Liver (tissue), 9 donors: ENCODE measurements around the gene MAP10. TPM values are rescaled to one million over a fixed set of nuclear protein-coding genes. Genes with fewer than 3 reads are reported as not detected.

Source experiments
- DNase-seq: peaks from one replicate; pipeline ENCODE4 v3.0.0-alpha.2; 2017; ENCODE audit warnings: low spot score
- H3K27ac ChIP-seq, 2 donors: one replicate each; pipeline ENCODE4 v1.7.0; 2013; ENCODE audit warnings: inconsistent platforms in 2 of 2, low read length in 2 of 2, control low read depth in 1 of 2, low read depth in 1 of 2, mild to moderate bottlenecking in 1 of 2
- H3K27me3 ChIP-seq, 4 donors: one replicate each; pipeline versions ENCODE4 v1.6.1 to v1.7.0; 2013; ENCODE audit warnings: low read length in 3 of 4, inconsistent platforms in 1 of 4, mild to moderate bottlenecking in 1 of 4, moderate library complexity in 1 of 4; ENCODE audit not compliant: control insufficient read depth in 4 of 4, insufficient read depth in 4 of 4
- H3K36me3 ChIP-seq, 4 donors: one replicate each; pipeline versions ENCODE4 v1.6.1 to v1.7.0; 2013; ENCODE audit warnings: low read length in 3 of 4, mild to moderate bottlenecking in 3 of 4, low read depth in 1 of 4, moderate library complexity in 1 of 4; ENCODE audit not compliant: control insufficient read depth in 4 of 4, insufficient read depth in 3 of 4
- H3K4me1 ChIP-seq, 4 donors: one replicate each; pipeline versions ENCODE4 v1.6.1 to v1.7.0; 2013; ENCODE audit warnings: low read length in 3 of 4, mild to moderate bottlenecking in 3 of 4, moderate library complexity in 1 of 4; ENCODE audit not compliant: control insufficient read depth in 4 of 4, insufficient read depth in 4 of 4
- H3K4me3 ChIP-seq, 3 donors: one replicate each; pipeline versions ENCODE4 v1.6.1 to v1.7.0; 2013; ENCODE audit warnings: low read length in 3 of 3, control low read depth in 1 of 3, low read depth in 1 of 3, mild to moderate bottlenecking in 1 of 3
- H3K9ac ChIP-seq, 2 donors: one replicate each; pipeline ENCODE4 v1.7.0; 2013; ENCODE audit warnings: low read length in 2 of 2, mild to moderate bottlenecking in 2 of 2, moderate library complexity in 2 of 2, control low read depth in 1 of 2, low read depth in 1 of 2
- H3K9me3 ChIP-seq, 4 donors: one replicate each; pipeline versions ENCODE4 v1.6.1 to v1.7.0; 2013; ENCODE audit warnings: low read length in 3 of 4; ENCODE audit not compliant: control insufficient read depth in 4 of 4
- ATF3 ChIP-seq: IDR thresholded peaks from 2 replicates; pipeline ENCODE4 v1.6.1; 2016; ENCODE audit warnings: antibody characterized with exemption
- EGR1 ChIP-seq, 2 donors: IDR thresholded peaks; 2 replicates each; pipeline ENCODE4 v1.6.1; 2016 to 2018; ENCODE audit warnings: antibody characterized with exemption in 2 of 2, low read depth in 2 of 2
- FOXA1 ChIP-seq: IDR thresholded peaks from 2 replicates; pipeline ENCODE4 v1.6.1; 2016; ENCODE audit warnings: antibody characterized with exemption
- FOXA2 ChIP-seq: IDR thresholded peaks from 2 replicates; pipeline ENCODE4 v1.6.1; 2016; ENCODE audit warnings: antibody characterized with exemption
- GABPA ChIP-seq, 2 donors: IDR thresholded peaks in 1 of 2; conservative IDR thresholded peaks in 1 of 2; 2 replicates each; pipeline ENCODE4 v1.6.1; 2016; ENCODE audit warnings: antibody characterized with exemption in 2 of 2, mild to moderate bottlenecking in 1 of 2, moderate library complexity in 1 of 2
- HNF4A ChIP-seq, 2 donors: conservative IDR thresholded peaks; 2 replicates each; pipeline ENCODE4 v1.6.1; 2016; ENCODE audit warnings: antibody characterized with exemption in 2 of 2, mild to moderate bottlenecking in 2 of 2
- JUND ChIP-seq, 2 donors: IDR thresholded peaks; 2 replicates each; pipeline ENCODE4 v1.6.1; 2016; ENCODE audit warnings: antibody characterized with exemption in 2 of 2
- MAX ChIP-seq: IDR thresholded peaks from 2 replicates; pipeline ENCODE4 v1.6.1; 2016; ENCODE audit warnings: antibody characterized with exemption
- NR2F2 ChIP-seq: IDR thresholded peaks from 2 replicates; pipeline ENCODE4 v1.6.1; 2016; ENCODE audit warnings: antibody characterized with exemption
- RAD21 ChIP-seq, 2 donors: IDR thresholded peaks; 2 replicates each; pipeline ENCODE4 v1.6.1; 2016; ENCODE audit warnings: antibody characterized with exemption in 2 of 2, mild to moderate bottlenecking in 2 of 2
- RXRA ChIP-seq, 2 donors: IDR thresholded peaks; 2 replicates each; pipeline ENCODE4 v1.6.1; 2017 to 2018; ENCODE audit warnings: antibody characterized with exemption in 2 of 2, mild to moderate bottlenecking in 1 of 2
- SP1 ChIP-seq: IDR thresholded peaks from 2 replicates; pipeline ENCODE4 v1.6.1; 2018; ENCODE audit warnings: antibody characterized with exemption, mild to moderate bottlenecking
- TAF1 ChIP-seq: conservative IDR thresholded peaks from 2 replicates; pipeline ENCODE4 v1.6.1; 2016; ENCODE audit warnings: antibody characterized with exemption, mild to moderate bottlenecking
- YY1 ChIP-seq: IDR thresholded peaks from 2 replicates; pipeline ENCODE4 v1.6.1; 2016; ENCODE audit warnings: antibody characterized with exemption, mild to moderate bottlenecking
- WGBS: extraction: QIAGEN DNeasy Blood & Tissue Kit; methylation state at CpG from one replicate; pipeline ENCODE4 v1.1.7; 2013; 5-methylcytosine and 5-hydroxymethylcytosine counted together
- polyA plus RNA-seq, 2 donors: library from polyadenylated mRNA; stranded (reverse) in 1 of 2; unstranded in 1 of 2; fragments of 200-250 nt in 1 of 2; fragments of >200 nt in 1 of 2; fragmentation: Nextera tagmentation in 1 of 2; extraction: Ambion mirVana in 1 of 2; gene quantifications; one replicate each; pipeline versions ENCODE4 v1.2.1 to v1.2.3, GENCODE V29; 2013 to 2015
- total RNA-seq, 2 donors: library from RNA; depleted of rRNA; stranded (reverse); fragments of >200 nt; gene quantifications; one replicate each; pipeline ENCODE4 v1.2.3, GENCODE V29; 2014
- TF ChIP-seq, protein P1 (sequence below): IDR thresholded peaks from 2 replicates; pipeline ENCODE4 v1.6.1; 2016; ENCODE audit warnings: antibody characterized with exemption, mild to moderate bottlenecking
- TF ChIP-seq, protein P2 (sequence below): IDR thresholded peaks from 2 replicates; pipeline ENCODE4 v1.6.1; 2016; ENCODE audit warnings: antibody characterized with exemption
- TF ChIP-seq, protein P3 (sequence below): fragments of 150-350 bp; IDR thresholded peaks from 2 replicates; pipeline ENCODE4 v1.5.1; 2017; ENCODE audit warnings: improper control_type of control experiment, low read depth, low read length; ENCODE audit not compliant: missing input control
- donor health status: healthy.
- donor health status: healthy.
- donor health status: healthy.
- donor health status: healthy.
- donor health status: healthy.

MAP10 gene
- total and polyA plus RNA-seq, 4 donors, result 0.96 to 2.7 (median 1.8) TPM

- 79% methylated on average over 6 of the region's 6 CpGs for WGBS
- no peaks in the 10 kb centered on the region for H3K9me3 ChIP-seq
- no peaks in the 10 kb centered on the region for H3K27me3 ChIP-seq
- H3K4me1 ChIP-seq, result no peaks in the 10 kb centered on the region
- TF ChIP-seq FOXA1, result no peak
- TF ChIP-seq GABPA (IDR thresholded peaks at IDR 0.05 in 1 of 2, conservative IDR thresholded peaks at IDR 0.05 in 1 of 2), result no peak
- TF ChIP-seq, protein P1, sequence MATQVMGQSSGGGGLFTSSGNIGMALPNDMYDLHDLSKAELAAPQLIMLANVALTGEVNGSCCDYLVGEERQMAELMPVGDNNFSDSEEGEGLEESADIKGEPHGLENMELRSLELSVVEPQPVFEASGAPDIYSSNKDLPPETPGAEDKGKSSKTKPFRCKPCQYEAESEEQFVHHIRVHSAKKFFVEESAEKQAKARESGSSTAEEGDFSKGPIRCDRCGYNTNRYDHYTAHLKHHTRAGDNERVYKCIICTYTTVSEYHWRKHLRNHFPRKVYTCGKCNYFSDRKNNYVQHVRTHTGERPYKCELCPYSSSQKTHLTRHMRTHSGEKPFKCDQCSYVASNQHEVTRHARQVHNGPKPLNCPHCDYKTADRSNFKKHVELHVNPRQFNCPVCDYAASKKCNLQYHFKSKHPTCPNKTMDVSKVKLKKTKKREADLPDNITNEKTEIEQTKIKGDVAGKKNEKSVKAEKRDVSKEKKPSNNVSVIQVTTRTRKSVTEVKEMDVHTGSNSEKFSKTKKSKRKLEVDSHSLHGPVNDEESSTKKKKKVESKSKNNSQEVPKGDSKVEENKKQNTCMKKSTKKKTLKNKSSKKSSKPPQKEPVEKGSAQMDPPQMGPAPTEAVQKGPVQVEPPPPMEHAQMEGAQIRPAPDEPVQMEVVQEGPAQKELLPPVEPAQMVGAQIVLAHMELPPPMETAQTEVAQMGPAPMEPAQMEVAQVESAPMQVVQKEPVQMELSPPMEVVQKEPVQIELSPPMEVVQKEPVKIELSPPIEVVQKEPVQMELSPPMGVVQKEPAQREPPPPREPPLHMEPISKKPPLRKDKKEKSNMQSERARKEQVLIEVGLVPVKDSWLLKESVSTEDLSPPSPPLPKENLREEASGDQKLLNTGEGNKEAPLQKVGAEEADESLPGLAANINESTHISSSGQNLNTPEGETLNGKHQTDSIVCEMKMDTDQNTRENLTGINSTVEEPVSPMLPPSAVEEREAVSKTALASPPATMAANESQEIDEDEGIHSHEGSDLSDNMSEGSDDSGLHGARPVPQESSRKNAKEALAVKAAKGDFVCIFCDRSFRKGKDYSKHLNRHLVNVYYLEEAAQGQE, result no peak
- TF ChIP-seq, protein P2, sequence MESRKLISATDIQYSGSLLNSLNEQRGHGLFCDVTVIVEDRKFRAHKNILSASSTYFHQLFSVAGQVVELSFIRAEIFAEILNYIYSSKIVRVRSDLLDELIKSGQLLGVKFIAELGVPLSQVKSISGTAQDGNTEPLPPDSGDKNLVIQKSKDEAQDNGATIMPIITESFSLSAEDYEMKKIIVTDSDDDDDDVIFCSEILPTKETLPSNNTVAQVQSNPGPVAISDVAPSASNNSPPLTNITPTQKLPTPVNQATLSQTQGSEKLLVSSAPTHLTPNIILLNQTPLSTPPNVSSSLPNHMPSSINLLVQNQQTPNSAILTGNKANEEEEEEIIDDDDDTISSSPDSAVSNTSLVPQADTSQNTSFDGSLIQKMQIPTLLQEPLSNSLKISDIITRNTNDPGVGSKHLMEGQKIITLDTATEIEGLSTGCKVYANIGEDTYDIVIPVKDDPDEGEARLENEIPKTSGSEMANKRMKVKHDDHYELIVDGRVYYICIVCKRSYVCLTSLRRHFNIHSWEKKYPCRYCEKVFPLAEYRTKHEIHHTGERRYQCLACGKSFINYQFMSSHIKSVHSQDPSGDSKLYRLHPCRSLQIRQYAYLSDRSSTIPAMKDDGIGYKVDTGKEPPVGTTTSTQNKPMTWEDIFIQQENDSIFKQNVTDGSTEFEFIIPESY, result no peak
- TF ChIP-seq TAF1, result no peak
- TF ChIP-seq JUND (IDR thresholded peaks at IDR 0.05), result no peak
- no peak for TF ChIP-seq YY1
- H3K36me3 ChIP-seq, result no peaks in the 10 kb centered on the region
- no peak for DNase-seq
- no peak overlapping the region for H3K9ac ChIP-seq
- H3K4me3 ChIP-seq, result no peak overlapping the region
- H3K27ac ChIP-seq, result no peak overlapping the region
These were observed 7.2 kb upstream of the MAP10 start for GRCh38 chr1:232797856-232798510.

DNA sequence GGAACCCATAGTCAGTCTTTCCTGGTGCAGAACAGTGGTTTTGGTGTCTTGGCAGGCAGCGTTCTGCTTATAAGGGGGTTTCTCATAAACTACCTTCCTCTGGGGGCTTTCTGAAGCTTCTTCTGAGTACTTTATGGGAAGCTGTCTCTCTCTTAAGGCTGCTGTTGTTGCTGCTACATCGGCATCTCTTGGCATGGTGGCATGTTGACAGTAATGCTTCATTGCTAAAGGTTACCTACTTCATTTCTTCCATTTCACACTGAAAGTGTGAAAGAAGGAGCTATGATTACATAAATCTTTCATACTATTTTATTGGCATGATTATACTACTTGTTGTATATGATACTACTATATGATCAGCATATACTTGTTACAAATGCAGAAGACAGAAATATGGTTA is 6.3 kb upstream of the MAP10 start:
- 100% methylated on average over 2 of the region's 2 CpGs for WGBS
- Histone ChIP-seq H3K9me3 (no peaks in the 10 kb centered on the region), H3K4me3 (no peak overlapping the region), H3K4me1 (no peaks in the 10 kb centered on the region), H3K27ac (no peak overlapping the region), H3K9ac (no peak overlapping the region), H3K27me3 (no peaks in the 10 kb centered on the region), H3K36me3 (no peaks in the 10 kb centered on the region)
- TF ChIP-seq, protein P3, sequence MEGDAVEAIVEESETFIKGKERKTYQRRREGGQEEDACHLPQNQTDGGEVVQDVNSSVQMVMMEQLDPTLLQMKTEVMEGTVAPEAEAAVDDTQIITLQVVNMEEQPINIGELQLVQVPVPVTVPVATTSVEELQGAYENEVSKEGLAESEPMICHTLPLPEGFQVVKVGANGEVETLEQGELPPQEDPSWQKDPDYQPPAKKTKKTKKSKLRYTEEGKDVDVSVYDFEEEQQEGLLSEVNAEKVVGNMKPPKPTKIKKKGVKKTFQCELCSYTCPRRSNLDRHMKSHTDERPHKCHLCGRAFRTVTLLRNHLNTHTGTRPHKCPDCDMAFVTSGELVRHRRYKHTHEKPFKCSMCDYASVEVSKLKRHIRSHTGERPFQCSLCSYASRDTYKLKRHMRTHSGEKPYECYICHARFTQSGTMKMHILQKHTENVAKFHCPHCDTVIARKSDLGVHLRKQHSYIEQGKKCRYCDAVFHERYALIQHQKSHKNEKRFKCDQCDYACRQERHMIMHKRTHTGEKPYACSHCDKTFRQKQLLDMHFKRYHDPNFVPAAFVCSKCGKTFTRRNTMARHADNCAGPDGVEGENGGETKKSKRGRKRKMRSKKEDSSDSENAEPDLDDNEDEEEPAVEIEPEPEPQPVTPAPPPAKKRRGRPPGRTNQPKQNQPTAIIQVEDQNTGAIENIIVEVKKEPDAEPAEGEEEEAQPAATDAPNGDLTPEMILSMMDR, result no peak
- TF ChIP-seq HNF4A (conservative IDR thresholded peaks at IDR 0.05) (no peak), TAF1 (no peak), EGR1 (IDR thresholded peaks at IDR 0.05; ENCODE audit: low read depth in 2 of 2) (no peak), YY1 (no peak), GABPA (IDR thresholded peaks at IDR 0.05 in 1 of 2, conservative IDR thresholded peaks at IDR 0.05 in 1 of 2) (no peak), ATF3 (no peak), MAX (no peak), RAD21 (IDR thresholded peaks at IDR 0.05) (no peak), JUND (IDR thresholded peaks at IDR 0.05) (no peak), RXRA (IDR thresholded peaks at IDR 0.05) (no peak), NR2F2 (no peak), FOXA1 (no peak), FOXA2 (no peak), SP1 (no peak)
- TF ChIP-seq, protein P2, result no peak
- TF ChIP-seq, protein P1, result no peak
- DNase-seq, result no peak
